Neural progenitor cell (in vitro differentiated cells): ENCODE data around the gene RPTOR. TPM values are rescaled to one million over a fixed set of nuclear protein-coding genes. Genes with fewer than 3 reads are reported as not detected.

ENCODE experiments used
- DNase-seq: peaks from one replicate; pipeline ENCODE4 v3.0.0-alpha.2; 2016; ENCODE audit warnings: low spot score
- H2AFZ ChIP-seq: fragments of 200-600 bp; sonication (generic); replicated peaks from 2 replicates; pipeline ENCODE4 v1.6.1; 2016; ENCODE audit warnings: antibody characterized with exemption
- H3F3A ChIP-seq: fragments of 200-600 bp; sonication (generic); 2 replicates; pipeline ENCODE4 v1.6.1; 2016; ENCODE audit warnings: antibody characterized with exemption, low read depth
- H3K27ac ChIP-seq: fragments of 200-600 bp; sonication (generic); 2 replicates; pipeline ENCODE4 v1.5.1; 2016; ENCODE audit warnings: mild to moderate bottlenecking
- H3K27me3 ChIP-seq: fragments of 200-600 bp; sonication (generic); 2 replicates; pipeline ENCODE4 v1.6.1; 2016; ENCODE audit warnings: mild to moderate bottlenecking, moderate library complexity
- H3K36me3 ChIP-seq: fragments of 200-600 bp; sonication (generic); 2 replicates; pipeline ENCODE4 v1.5.1; 2016
- H3K4me1 ChIP-seq: fragments of 200-600 bp; sonication (generic); 2 replicates; pipeline ENCODE4 v1.6.1; 2016; ENCODE audit warnings: mixed run types
- H3K4me2 ChIP-seq: fragments of 200-600 bp; sonication (generic); 2 replicates; pipeline ENCODE4 v1.6.1; 2016
- H3K4me3 ChIP-seq: fragments of 200-600 bp; sonication (generic); 2 replicates; pipeline ENCODE4 v1.5.1; 2016
- H3K79me2 ChIP-seq: fragments of 200-600 bp; sonication (generic); 2 replicates; pipeline ENCODE4 v1.6.1; 2016; ENCODE audit warnings: low read depth
- H3K9ac ChIP-seq: fragments of 200-600 bp; sonication (generic); 2 replicates; pipeline ENCODE4 v1.6.1; 2016
- H3K9me3 ChIP-seq: fragments of 200-600 bp; sonication (generic); 2 replicates; pipeline ENCODE4 v1.5.1; 2016; ENCODE audit warnings: low read depth
- H4K20me1 ChIP-seq: fragments of 200-600 bp; sonication (generic); 2 replicates; pipeline ENCODE4 v1.6.1; 2016; ENCODE audit warnings: low read depth
- H3K27ac Mint-ChIP-seq: 3 replicates; pipeline ENCODE4 v1.8.0; 2021; ENCODE audit warnings: mixed read lengths
- H3K27me3 Mint-ChIP-seq: 2 replicates; pipeline ENCODE4 v1.8.0; 2022; ENCODE audit warnings: low read depth, mild to moderate bottlenecking, inconsistent platforms, moderate library complexity, mixed read lengths; ENCODE audit not compliant: insufficient read depth
- H3K36me3 Mint-ChIP-seq: 3 replicates; pipeline ENCODE4 v1.8.0; 2021; ENCODE audit warnings: mixed read lengths
- H3K4me1 Mint-ChIP-seq: 3 replicates; pipeline ENCODE4 v1.8.0; 2021; ENCODE audit warnings: mixed read lengths
- H3K4me3 Mint-ChIP-seq: 3 replicates; pipeline ENCODE4 v1.8.0; 2021; ENCODE audit warnings: mild to moderate bottlenecking, moderate library complexity, mixed read lengths
- H3K9me3 Mint-ChIP-seq: 3 replicates; pipeline ENCODE4 v1.8.0; 2020; ENCODE audit warnings: mixed read lengths
- EZH2 ChIP-seq: fragments of 200-600 bp; sonication (generic); IDR thresholded peaks from 2 replicates; pipeline ENCODE4 v1.6.1; 2017; ENCODE audit warnings: antibody characterized with exemption, mild to moderate bottlenecking, moderate library complexity
- EZH2phosphoT487 ChIP-seq: fragments of 200-600 bp; sonication (generic); IDR thresholded peaks from 2 replicates; pipeline ENCODE4 v1.6.1; 2017; ENCODE audit warnings: antibody characterized with exemption
- total RNA-seq: library from RNA; depleted of rRNA; stranded (reverse); fragments of >200 nt; gene quantifications from 2 replicates; pipeline ENCODE4 v1.2.3, GENCODE V29; 2015; ENCODE audit warnings: low replicate concordance
- TF ChIP-seq, protein P1 (sequence below): fragments of 200-600 bp; sonication (generic); IDR thresholded peaks from 2 replicates; pipeline ENCODE4 v1.5.1; 2017; ENCODE audit warnings: antibody characterized with exemption, mild to moderate bottlenecking

RPTOR gene
- total RNA-seq, 1 donor from 2014 or later: 7.4 TPM

DNA sequence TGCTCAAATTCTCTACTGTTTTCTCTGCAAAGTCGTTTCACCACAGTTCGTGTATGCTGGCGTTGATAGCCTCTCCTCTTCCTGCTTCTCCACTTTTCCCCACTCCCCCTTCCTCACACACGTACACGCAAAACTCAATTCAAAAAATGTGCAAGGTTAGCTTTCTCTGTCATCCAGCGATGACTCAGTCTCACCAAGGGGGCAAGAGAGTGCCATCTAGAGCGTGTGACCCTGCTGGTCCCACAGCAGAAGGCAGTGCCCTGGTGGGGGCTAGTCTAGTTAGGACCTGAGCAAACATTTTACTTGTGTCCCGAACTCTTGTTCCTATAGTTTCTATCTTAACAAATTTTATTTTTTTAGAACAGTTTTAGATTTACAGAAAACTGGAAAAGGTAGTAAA lies 325.8 kb downstream of the RPTOR start:
- Histone ChIP-seq H3K79me2 (no peaks in the 10 kb centered on the region), H3K27ac (no peak overlapping the region), H3K27me3 (no peaks in the 10 kb centered on the region), H3K9me3 (no peaks in the 10 kb centered on the region), H3K4me3 (no peak overlapping the region), H3K4me1 (peaks cover 22% of the 10 kb centered on the region), H3F3A (peaks cover 13% of the 10 kb centered on the region), H4K20me1 (peaks cover 12% of the 10 kb centered on the region), H3K9ac (no peak overlapping the region), H3K36me3 (no peaks in the 10 kb centered on the region), H2AFZ (no peak overlapping the region), H3K4me2 (no peak overlapping the region)
- TF ChIP-seq EZH2phosphoT487 (no peak), EZH2 (no peak)
- TF ChIP-seq, protein P1, sequence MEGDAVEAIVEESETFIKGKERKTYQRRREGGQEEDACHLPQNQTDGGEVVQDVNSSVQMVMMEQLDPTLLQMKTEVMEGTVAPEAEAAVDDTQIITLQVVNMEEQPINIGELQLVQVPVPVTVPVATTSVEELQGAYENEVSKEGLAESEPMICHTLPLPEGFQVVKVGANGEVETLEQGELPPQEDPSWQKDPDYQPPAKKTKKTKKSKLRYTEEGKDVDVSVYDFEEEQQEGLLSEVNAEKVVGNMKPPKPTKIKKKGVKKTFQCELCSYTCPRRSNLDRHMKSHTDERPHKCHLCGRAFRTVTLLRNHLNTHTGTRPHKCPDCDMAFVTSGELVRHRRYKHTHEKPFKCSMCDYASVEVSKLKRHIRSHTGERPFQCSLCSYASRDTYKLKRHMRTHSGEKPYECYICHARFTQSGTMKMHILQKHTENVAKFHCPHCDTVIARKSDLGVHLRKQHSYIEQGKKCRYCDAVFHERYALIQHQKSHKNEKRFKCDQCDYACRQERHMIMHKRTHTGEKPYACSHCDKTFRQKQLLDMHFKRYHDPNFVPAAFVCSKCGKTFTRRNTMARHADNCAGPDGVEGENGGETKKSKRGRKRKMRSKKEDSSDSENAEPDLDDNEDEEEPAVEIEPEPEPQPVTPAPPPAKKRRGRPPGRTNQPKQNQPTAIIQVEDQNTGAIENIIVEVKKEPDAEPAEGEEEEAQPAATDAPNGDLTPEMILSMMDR: no peak
- no peak for DNase-seq
- Mint-ChIP-seq H3K9me3 (no peaks in the 10 kb centered on the region), H3K4me3 (no peak overlapping the region), H3K27me3 (peaks cover 6% of the 10 kb centered on the region), H3K4me1 (peaks cover 43% of the 10 kb centered on the region), H3K36me3 (peaks cover 5% of the 10 kb centered on the region), H3K27ac (no peak overlapping the region)

DNA sequence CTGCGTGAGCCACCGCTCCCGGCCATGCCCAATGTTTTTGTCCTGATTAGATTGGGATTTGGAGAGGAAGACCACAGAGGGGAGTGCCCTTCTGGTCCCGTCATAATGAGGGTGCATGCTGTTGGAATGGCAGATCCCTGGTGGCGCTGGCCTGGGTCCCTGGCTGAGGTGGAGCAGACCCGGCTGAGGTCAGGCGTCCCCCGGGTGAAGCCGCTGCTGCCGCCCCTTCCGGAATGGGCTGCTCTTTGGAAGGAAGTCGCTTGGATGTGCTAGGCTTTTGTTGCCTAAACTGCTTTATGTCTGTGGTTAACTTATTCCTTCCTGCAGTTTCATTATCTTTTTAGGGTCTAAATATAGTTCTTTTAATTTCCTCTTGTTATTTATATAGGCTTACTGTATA lies 326.7 kb downstream of the RPTOR start:
- no peak overlapping the region for H3K27ac ChIP-seq
- H3K4me1 ChIP-seq: peaks cover 22% of the 10 kb centered on the region
- H2AFZ ChIP-seq: no peak overlapping the region
- no peak for DNase-seq
- H3K36me3 Mint-ChIP-seq: peaks cover 5% of the 10 kb centered on the region
- H3K4me1 Mint-ChIP-seq: peaks cover 43% of the 10 kb centered on the region
- no peaks in the 10 kb centered on the region for H3K27me3 ChIP-seq
- no peak overlapping the region for H3K4me2 ChIP-seq
- no peak overlapping the region for H3K4me3 Mint-ChIP-seq
- H3K9me3 ChIP-seq: no peaks in the 10 kb centered on the region
- H3K9me3 Mint-ChIP-seq: no peaks in the 10 kb centered on the region
- peaks cover 13% of the 10 kb centered on the region for H3F3A ChIP-seq
- no peak for TF ChIP-seq EZH2phosphoT487
- TF ChIP-seq EZH2: no peak
- TF ChIP-seq, protein P1: no peak
- H3K9ac ChIP-seq: no peak overlapping the region
- no peak overlapping the region for H3K4me3 ChIP-seq
- no peak overlapping the region for H3K27ac Mint-ChIP-seq
- H4K20me1 ChIP-seq: peaks cover 12% of the 10 kb centered on the region
- peaks cover 6% of the 10 kb centered on the region for H3K27me3 Mint-ChIP-seq
- H3K79me2 ChIP-seq: no peaks in the 10 kb centered on the region
- no peaks in the 10 kb centered on the region for H3K36me3 ChIP-seq

DNA sequence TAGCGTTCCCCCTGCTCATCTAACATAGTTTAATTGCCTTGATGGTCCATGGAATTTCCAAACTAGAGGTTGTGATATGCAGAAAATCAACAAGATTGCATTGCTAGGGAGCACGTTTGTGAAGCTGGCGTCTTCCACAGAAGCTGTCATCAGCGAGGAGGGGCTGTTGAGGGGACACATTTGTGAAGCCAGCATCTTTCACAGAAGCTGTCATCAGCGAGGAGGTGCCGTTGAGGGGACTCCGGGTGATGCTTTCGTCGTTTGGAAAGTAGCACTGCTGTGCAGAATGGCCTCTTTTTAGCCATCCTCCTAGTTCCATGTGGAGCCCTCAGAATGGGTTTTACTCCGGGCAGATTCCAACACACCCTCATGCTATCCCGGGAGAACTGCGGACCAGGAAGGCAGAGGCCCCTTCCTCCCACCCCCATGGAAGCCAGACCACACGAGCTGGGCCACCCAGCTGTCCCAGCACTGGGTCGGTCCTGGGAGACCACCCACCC lies 327.4 kb downstream of the RPTOR start:
- Histone ChIP-seq H3K27ac (no peak overlapping the region), H3K4me3 (no peak overlapping the region), H3F3A (peaks cover 13% of the 10 kb centered on the region), H3K9me3 (no peaks in the 10 kb centered on the region), H4K20me1 (peaks cover 12% of the 10 kb centered on the region), H2AFZ (no peak overlapping the region), H3K79me2 (no peaks in the 10 kb centered on the region), H3K27me3 (no peaks in the 10 kb centered on the region), H3K4me2 (peak overlapping the region; percentile 74), H3K36me3 (no peaks in the 10 kb centered on the region), H3K4me1 (peaks cover 22% of the 10 kb centered on the region), H3K9ac (no peak overlapping the region)
- Mint-ChIP-seq H3K36me3 (peaks cover 7% of the 10 kb centered on the region), H3K4me3 (no peak overlapping the region), H3K9me3 (no peaks in the 10 kb centered on the region), H3K4me1 (peaks cover 43% of the 10 kb centered on the region), H3K27me3 (peaks cover 6% of the 10 kb centered on the region), H3K27ac (peak overlapping the region; percentile 60)
- no peak for DNase-seq
- TF ChIP-seq EZH2phosphoT487: no peak
- no peak for TF ChIP-seq EZH2
- TF ChIP-seq, protein P1: no peak
